GM18508 (cell line): ENCODE data around the gene GRAMD1B.
"Not testable (repeated sequence)": the region's sequence is repeated elsewhere in the genome, so short reads cannot be mapped to it uniquely, and the experiment has no call there.

Experiments
- ATAC-seq: cut with Tn5 transposase; IDR thresholded peaks from one replicate; pipeline ENCODE4 v1.9.1; 2021; ENCODE audit warnings: moderate number of reproducible peaks; ENCODE audit not compliant: insufficient read depth, unreplicated experiment

Gene GRAMD1B

GRCh38 chr11:123494195-123495050 is 64.4 kb downstream of the GRAMD1B start:
- ATAC-seq = no peak

GRCh38 chr11:123504401-123504800 is 74.3 kb downstream of the GRAMD1B start:
- no peak for ATAC-seq

- ATAC-seq = peak; percentile 60
Measured at GRCh38 chr11:123505546-123506299, 75.7 kb downstream of the GRAMD1B start.

- ATAC-seq = no peak
Measured at GRCh38 chr11:123507043-123507442, 77.0 kb downstream of the GRAMD1B start.

- ATAC-seq = no peak
Measured at GRCh38 chr11:123509737-123510578, 79.9 kb downstream of the GRAMD1B start.

- no peak for ATAC-seq
Measured at GRCh38 chr11:123510579-123510905, 80.5 kb downstream of the GRAMD1B start.

- no peak for ATAC-seq
Measured at GRCh38 chr11:123511037-123511870, 81.2 kb downstream of the GRAMD1B start.

GRCh38 chr11:123513309-123513708 is 83.2 kb downstream of the GRAMD1B start:
- ATAC-seq = not testable (repeated sequence)

- ATAC-seq = no peak
Measured at GRCh38 chr11:123516238-123516637, 86.2 kb downstream of the GRAMD1B start.

- no peak for ATAC-seq
Measured at GRCh38 chr11:123517559-123518364, 87.7 kb downstream of the GRAMD1B start.

- ATAC-seq = peak; percentile 42
Measured at GRCh38 chr11:123518496-123519054, 88.5 kb downstream of the GRAMD1B start.

GRCh38 chr11:123519055-123519796 is 89.2 kb downstream of the GRAMD1B start:
- no peak for ATAC-seq

- ATAC-seq = no peak
Measured at GRCh38 chr11:123519797-123520193, 89.7 kb downstream of the GRAMD1B start.

GRCh38 chr11:123520476-123520875 is 90.4 kb downstream of the GRAMD1B start:
- not testable (repeated sequence) for ATAC-seq

- no peak for ATAC-seq
Measured at GRCh38 chr11:123521001-123521400, 90.9 kb downstream of the GRAMD1B start.

GRCh38 chr11:123521930-123522329 is 91.9 kb downstream of the GRAMD1B start:
- ATAC-seq = no peak

GRCh38 chr11:123523539-123523938 is 93.5 kb downstream of the GRAMD1B start:
- no peak for ATAC-seq

- ATAC-seq = no peak
Measured at GRCh38 chr11:123525097-123525496, 95.0 kb downstream of the GRAMD1B start.
